BJ (cell line): ENCODE data around the gene CRHR1. TPM values are rescaled to one million over a fixed set of nuclear protein-coding genes. Genes with fewer than 3 reads are reported as not detected.

Experiments
- CTCF ChIA-PET: fragments of 350-600 bp; formaldehyde crosslinking; extraction: SDS; loops from one replicate; lab custom pipeline; 2021; ENCODE audit warnings: antibody characterized with exemption, inconsistent platforms; lab: Yijun Ruan, JAX
- POLR2A ChIA-PET: fragments of 300-600 bp; sonication (Branson Sonifier 250); formaldehyde crosslinking; extraction: SDS; loops from one replicate; lab custom pipeline; 2021; ENCODE audit warnings: antibody characterized with exemption; lab: Charles Lee
- DNase-seq: peaks from one replicate; pipeline ENCODE4 v3.0.0-alpha.2; 2011; ENCODE audit warnings: low read depth
- H3K27me3 ChIP-seq: 2 replicates; pipeline ENCODE4 v1.6.0; 2011; ENCODE audit warnings: low read length; ENCODE audit not compliant: control insufficient read depth, insufficient read depth
- H3K36me3 ChIP-seq: 2 replicates; pipeline ENCODE4 v1.5.1; 2011; ENCODE audit warnings: low read length; ENCODE audit not compliant: control insufficient read depth, insufficient read depth
- H3K4me3 ChIP-seq: 2 replicates; pipeline ENCODE4 v1.5.1; 2011; ENCODE audit warnings: low read depth, mild to moderate bottlenecking, control low read depth, low read length
- polyA plus RNA-seq: library from polyadenylated mRNA; depleted of rRNA; stranded (reverse); fragments of >200 nt; gene quantifications from 2 replicates; pipeline ENCODE4 v1.2.3, GENCODE V29; 2011
- TF ChIP-seq, protein P1 (sequence below): IDR thresholded peaks from 2 replicates; pipeline ENCODE4 v1.5.1; 2011; ENCODE audit warnings: low read depth, mild to moderate bottlenecking, control low read depth, inconsistent platforms, low read length, moderate library complexity; ENCODE audit not compliant: insufficient read depth

CRHR1 gene
- polyA plus RNA-seq, 1 experiment = not detected

DNA sequence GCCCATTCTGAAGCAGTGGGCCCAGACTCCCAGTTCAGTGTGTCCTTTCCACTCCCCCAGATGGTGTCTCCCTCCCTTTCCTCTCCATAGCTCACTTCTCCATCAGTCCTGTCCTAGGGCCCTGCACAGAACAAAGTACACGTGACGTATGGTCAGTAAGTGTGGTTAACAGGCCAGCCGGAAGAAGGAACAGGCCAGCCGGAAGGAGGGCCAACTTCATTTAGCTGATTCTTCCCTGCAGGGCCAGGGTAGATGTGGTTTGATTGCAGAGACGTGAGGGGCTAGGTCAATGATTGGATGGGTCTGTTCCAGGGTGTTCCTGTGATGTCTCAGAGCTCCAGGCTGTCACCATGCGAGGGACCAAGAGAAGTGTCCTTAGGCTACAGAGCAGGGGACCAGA, 31.6 kb downstream of the CRHR1 start:
- TF ChIP-seq, protein P1, sequence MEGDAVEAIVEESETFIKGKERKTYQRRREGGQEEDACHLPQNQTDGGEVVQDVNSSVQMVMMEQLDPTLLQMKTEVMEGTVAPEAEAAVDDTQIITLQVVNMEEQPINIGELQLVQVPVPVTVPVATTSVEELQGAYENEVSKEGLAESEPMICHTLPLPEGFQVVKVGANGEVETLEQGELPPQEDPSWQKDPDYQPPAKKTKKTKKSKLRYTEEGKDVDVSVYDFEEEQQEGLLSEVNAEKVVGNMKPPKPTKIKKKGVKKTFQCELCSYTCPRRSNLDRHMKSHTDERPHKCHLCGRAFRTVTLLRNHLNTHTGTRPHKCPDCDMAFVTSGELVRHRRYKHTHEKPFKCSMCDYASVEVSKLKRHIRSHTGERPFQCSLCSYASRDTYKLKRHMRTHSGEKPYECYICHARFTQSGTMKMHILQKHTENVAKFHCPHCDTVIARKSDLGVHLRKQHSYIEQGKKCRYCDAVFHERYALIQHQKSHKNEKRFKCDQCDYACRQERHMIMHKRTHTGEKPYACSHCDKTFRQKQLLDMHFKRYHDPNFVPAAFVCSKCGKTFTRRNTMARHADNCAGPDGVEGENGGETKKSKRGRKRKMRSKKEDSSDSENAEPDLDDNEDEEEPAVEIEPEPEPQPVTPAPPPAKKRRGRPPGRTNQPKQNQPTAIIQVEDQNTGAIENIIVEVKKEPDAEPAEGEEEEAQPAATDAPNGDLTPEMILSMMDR = no peak
- Histone ChIP-seq H3K4me3 (no peak overlapping the region), H3K36me3 (no peaks in the 10 kb centered on the region), H3K27me3 (peaks cover 8% of the 10 kb centered on the region)
- no peak for DNase-seq
- CTCF ChIA-PET = interaction anchor here (0.8 to 4.7 kb wide), 3 partner anchors 15 to 176 kb away, joined by 3 to 27 read pairs (median 3); no protein-coding TSS in a partner anchor
- POLR2A ChIA-PET = no interaction called here

DNA sequence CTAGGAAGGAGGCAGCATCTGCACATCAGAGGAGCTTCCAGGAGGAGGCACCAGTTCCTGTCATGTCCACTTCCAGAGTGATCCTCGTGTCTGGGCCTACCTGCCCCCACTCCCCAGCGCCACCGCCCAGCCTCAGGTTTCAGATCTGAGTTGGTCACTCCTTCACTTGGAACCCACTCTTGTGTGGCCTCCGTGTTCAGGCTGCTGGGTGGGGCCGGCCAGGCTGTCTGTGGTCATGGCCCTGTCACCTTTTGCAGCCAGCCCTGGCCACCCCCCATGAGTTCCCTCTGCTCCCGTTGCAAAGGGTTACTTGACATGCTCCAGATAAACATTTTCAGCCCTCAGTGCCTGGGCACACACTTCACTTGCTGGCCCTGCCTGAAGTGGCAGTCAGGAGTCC, 33.9 kb downstream of the CRHR1 start:
- H3K36me3 ChIP-seq = no peaks in the 10 kb centered on the region
- ChIA-PET POLR2A (no interaction called here), CTCF (interaction anchor here (4.7 kb wide), 1 partner anchor 13 kb away, joined by 27 read pairs; no protein-coding TSS in a partner anchor)

DNA sequence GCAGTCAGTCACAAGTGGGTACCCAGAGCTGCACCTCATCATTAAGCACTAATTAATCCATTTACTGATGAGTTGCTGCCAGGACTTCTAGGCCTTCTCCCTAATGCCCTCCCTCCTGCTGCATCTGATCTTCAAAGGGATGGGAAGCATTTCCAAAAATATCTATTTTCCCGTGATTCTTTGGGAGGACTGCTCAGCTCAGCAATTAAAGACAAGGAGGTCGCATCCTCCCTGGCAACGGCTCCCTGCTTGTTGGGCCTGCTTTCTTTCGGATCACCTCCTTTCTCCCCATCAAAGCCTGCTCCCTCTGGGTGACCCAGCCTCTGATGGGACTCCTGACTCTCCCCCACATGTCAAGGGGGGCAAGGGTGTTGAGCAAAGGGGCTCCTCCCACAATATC, 34.6 kb downstream of the CRHR1 start:
- POLR2A ChIA-PET = no interaction called here
- peaks cover 5% of the 10 kb centered on the region; the same call in 1 of the 2 replicates for H3K27me3 ChIP-seq
- no peak overlapping the region for H3K4me3 ChIP-seq
- H3K36me3 ChIP-seq = no peaks in the 10 kb centered on the region
- CTCF ChIA-PET = interaction anchor here (0.8 to 4.7 kb wide), 2 partner anchors 12 to 46 kb away, joined by 3 to 27 read pairs; no protein-coding TSS in a partner anchor
- TF ChIP-seq, protein P1 = no peak
- no peak for DNase-seq

More for the DNA sequence above, 33.9 kb downstream of the CRHR1 start:
- TF ChIP-seq, protein P1 = no peak
- Histone ChIP-seq H3K27me3 (peaks cover 6% of the 10 kb centered on the region; the same call in 1 of the 2 replicates), H3K4me3 (no peak overlapping the region)
- no peak for DNase-seq

DNA sequence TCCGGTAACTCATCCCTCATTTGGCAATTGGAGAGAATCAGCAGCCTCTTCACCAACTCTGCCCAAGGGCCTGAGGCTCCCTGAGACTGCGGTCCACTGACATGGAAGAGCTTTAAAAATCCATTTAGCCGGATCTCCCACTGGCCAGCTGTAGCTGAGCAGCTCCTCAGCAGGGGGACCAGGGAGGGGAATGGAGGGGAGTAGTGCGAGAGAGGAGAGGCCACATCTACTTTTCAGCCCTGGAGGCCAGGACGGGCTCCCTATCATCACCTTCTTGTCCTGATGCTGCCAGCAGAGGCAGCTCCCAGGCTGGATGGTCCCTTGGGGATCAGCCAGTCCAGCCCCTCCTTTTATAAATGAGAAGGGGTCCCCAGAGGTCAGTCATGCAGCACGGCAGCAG, 35.5 kb downstream of the CRHR1 start:
- no peaks in the 10 kb centered on the region for H3K36me3 ChIP-seq
- H3K27me3 ChIP-seq = peaks cover 4% of the 10 kb centered on the region; the same call in 1 of the 2 replicates
- POLR2A ChIA-PET = no interaction called here
- no peak overlapping the region for H3K4me3 ChIP-seq
- TF ChIP-seq, protein P1 = no peak
- no peak for DNase-seq
- CTCF ChIA-PET = interaction anchor here (0.8 to 4.7 kb wide), 4 partner anchors 8 to 47 kb away, joined by 3 to 27 read pairs (median 6); no protein-coding TSS in a partner anchor

DNA sequence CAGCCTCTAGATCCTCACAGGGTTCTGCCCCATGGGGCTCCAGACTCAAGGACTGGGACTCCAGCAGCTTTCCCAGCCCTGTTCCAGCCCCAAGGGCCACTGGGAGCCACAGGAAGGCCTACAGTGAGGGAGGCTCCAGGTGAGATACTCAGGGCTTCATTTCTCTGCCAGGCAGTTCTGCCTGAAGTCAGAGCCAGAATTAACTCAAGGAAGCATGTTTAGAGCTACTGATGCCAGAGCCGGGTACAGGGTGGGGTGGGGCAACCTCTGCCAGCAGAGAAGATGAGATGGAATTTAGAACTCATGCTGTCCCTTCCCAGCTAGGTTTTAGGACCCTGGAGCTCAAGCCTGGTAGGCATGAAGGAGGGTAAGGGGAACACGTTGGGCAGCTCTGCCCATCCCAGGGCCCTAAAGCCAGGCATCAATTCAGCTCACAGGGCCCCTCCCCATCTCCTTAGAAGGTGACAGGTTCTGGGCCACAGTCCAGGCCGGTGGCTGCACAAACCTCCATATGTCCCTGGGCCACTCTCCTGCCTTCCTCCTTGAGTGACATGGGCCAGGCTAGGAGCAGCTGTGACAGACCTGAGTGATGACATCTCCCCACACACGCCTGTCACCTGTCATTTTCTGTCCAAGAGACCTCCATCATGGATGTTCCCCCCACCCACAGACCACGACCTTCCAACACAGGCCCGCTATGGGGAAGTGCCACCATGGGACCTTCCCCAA, 36.1 kb downstream of the CRHR1 start:
- Histone ChIP-seq H3K27me3 (peaks cover 4% of the 10 kb centered on the region; the same call in 1 of the 2 replicates), H3K36me3 (no peaks in the 10 kb centered on the region), H3K4me3 (no peak overlapping the region)
- TF ChIP-seq, protein P1 = no peak
- ChIA-PET CTCF (interaction anchor here (1.4 to 4.7 kb wide), 3 partner anchors 8 to 32 kb away, joined by 5 to 27 read pairs (median 6); no protein-coding TSS in a partner anchor), POLR2A (no interaction called here)
- no peak for DNase-seq
